T follicular helper cell (primary cell): ENCODE measurements around the gene EVL.
A peak's percentile ranks its signal among the peaks of the same experiment; 100 is the strongest.

Experiments
- DNase-seq: peaks from one replicate; pipeline ENCODE4 v3.0.0-alpha.2; 2020; ENCODE audit warnings: low read depth

EVL gene

DNA sequence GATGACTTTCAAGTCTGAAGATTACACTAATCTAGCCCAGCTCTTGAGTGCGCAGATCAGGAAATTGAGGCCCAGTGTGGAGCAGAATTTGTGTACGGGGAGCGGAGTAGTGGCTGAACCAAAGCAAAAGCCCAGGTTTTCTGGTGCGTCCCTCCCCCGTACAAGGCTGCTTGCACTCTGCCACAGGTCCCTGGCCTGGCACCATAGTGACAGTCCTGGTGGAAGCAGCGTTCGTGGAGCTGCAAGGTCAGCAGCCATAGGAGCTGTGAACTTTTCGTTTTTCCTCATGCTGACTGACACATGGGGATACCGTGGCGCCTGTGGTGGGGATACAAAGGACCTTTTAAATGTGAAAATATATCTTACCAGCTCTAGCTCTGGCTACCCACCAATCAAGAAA lies 1.7 kb downstream of the EVL start:
- DNase-seq = no peak

GRCh38 chr14:100067481-100067880 lies 2.3 kb downstream of the EVL start:
- DNase-seq = no peak

DNA sequence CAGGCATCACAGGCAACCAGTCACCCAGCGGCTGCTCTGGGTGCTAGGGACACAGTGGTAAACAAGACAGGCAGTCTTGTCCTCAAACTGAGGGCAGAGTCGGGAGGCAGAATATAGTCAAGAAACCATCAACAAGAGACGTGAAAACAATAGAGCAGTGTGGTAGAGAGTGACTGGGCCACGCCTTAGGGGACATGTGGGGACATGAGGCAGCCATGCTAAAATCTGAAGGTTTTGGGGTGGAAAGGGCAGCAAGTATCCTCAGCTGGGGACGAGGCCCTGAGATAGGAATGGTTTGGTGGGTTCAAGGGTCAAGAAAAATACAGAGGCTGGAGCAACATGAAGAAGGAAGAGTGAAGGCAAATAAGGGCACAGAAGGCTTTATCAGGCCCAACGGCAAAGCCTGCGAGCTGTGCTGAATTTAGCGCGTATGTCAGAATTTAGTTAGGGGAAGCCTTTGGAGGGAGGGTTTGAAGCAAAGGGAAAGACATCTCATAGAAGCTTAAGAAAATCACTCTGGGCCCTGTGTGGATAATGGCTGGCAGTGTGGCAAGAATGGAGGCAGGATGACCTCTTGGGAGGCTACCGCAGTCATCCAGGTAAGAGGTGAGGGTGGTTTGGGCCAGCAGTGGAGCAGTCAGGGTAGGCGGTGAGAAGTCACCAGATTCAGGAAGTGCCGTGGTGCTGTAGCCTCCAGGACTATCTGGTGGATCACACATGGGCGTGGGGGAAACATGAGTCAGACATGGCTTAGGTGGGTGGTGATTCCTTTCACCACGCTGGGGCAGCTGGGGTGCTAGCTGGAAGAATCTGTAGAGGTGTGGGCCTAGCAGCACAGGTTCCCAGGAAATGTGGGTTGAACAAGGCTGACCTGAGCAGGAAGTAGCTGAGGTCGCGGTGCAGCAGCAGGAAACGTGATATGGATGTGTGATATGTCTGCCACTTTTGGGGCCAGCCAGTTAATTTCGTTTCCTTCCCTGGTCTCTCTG lies 3.0 kb downstream of the EVL start:
- peak; percentile 84 for DNase-seq

- DNase-seq = no peak
These were observed 4.1 kb downstream of the EVL start for GRCh38 chr14:100069161-100069800.

DNA sequence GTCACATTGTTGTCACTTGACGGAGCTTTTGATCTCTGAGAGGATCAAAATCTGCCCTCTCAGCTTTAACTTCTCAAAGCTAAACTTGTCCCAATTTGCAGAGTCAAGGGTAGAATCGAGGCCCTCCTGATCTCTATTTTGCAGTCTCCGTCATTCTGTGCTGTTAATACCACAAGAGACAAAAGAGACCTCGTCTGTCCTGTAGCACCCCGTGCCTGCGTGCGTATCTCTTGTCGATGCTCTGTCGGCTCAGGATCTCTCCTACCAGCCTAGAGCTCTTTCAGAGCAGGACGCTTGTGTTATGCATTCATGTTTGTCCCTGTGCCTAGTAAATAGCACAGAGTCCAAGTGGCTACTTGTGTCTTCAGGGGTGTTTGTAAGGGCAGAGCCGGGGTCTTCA lies 5.1 kb downstream of the EVL start:
- peak; percentile 57 for DNase-seq

GRCh38 chr14:100071545-100071944 lies 6.3 kb downstream of the EVL start:
- no peak for DNase-seq

DNA sequence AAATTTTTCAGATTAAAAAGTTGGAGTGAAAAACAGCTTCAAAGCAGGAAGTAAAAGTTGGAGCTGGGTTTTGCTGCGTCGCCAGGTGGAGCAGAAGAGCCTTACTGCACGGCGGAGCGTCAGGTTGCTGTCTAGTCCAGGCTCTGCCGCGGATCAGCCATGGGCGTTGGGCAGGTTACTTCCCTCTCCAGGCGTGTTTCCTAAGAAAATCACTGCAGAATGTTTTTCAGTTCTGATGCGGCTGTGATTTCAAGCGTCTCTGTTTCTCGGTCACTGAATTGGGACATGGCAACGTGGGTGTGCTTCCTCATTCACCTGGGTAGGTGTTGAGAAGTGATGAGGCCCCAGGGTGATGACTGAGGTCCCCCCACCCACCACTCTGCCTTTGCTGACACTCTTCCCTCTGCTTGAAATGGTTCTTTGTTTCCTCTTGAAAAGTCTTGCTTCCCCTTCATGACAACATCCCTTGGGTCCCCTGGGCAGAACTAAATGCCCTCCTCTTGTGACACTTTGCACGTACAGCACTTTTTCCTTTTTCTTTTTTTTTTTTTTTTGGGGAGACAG lies 7.6 kb downstream of the EVL start:
- peak; percentile 55 for DNase-seq

- no peak for DNase-seq
These were observed 8.6 kb downstream of the EVL start for GRCh38 chr14:100073576-100074430.

DNA sequence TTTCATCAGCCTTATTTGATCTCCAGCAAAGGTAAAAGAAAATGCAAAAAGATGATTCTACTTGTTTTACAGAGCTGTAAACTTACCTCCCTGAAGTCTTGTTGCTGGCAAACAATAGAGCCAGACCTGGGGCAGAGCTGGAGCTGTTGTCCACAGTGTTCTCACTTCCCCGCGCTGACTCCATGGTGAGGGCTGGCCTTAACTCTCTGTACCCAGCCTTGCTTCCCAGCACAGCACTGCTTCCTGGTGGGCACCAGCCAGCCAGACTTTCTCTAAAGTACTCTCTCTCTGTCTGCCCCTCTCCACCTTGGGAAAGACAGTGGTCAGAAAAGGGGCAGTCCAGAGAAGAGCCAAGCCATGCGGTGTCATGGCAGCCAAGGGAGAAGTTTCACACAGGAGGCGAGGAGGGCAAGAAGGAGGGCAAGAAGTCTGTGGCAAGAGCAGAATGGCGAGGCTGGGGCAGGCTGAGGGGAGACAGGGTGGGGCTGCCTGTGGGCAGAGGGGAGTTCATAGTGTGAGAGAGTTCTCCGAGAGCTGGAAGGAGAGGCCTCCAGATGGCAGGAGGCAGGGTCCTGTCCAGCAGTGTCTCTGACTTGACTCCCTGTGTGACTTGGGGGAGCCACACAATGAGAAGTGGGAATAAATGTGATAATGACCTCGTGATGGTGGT lies 9.3 kb downstream of the EVL start:
- no peak for DNase-seq

GRCh38 chr14:100075681-100076080 lies 10.5 kb downstream of the EVL start:
- no peak for DNase-seq

- no peak for DNase-seq
These were observed 10.9 kb downstream of the EVL start for GRCh38 chr14:100076133-100076532.

- DNase-seq = no peak
These were observed 11.4 kb downstream of the EVL start for GRCh38 chr14:100076606-100077005.

GRCh38 chr14:100077441-100077840 lies 12.2 kb downstream of the EVL start:
- no peak for DNase-seq

DNA sequence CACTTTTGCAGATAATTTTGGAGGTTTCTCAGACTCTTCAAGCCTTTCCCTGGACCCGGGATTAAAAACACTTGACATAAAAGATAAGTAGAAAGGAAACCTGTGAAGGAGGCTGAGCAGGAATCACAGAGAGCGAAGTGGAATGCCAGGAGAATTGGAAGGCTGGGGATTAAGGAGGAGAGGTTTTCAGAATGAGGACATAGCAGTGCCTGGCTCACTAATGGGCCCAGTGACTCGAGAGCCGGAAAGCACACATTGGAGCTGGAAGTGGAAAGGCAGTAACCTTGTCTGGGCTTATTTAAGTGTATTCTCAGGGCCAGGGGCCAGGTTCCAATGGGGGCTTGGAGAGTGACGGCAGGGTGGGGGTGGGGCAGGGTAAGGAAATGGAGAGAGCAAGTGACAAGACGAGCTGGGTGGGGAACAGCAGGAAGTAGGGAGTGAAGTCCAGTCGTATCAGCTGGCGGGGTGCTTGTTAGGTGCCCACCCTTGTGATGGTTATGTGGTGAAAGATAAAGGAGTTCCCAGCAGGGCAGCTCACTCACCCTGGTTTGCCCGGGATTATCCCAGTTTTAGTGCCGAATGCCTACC lies 13.1 kb downstream of the EVL start:
- DNase-seq = no peak

GRCh38 chr14:100078997-100079725 lies 13.9 kb downstream of the EVL start:
- peak; percentile 89 for DNase-seq

DNA sequence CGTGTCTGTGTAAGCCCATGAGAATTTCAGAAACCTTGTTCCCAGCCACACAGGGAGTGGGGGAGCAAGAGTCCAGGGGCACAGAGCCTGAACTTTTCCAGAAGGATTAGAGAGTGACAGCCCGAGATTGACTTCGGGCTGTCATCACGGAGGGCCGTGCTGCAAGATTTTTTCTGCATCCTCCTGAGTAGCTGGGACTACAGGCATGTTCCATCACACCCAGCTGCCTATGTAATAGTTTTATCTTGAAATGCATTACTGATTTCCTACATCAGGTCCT lies 14.4 kb downstream of the EVL start:
- no peak for DNase-seq

- DNase-seq = no peak
These were observed 15.0 kb downstream of the EVL start for GRCh38 chr14:100080206-100080605.

DNA sequence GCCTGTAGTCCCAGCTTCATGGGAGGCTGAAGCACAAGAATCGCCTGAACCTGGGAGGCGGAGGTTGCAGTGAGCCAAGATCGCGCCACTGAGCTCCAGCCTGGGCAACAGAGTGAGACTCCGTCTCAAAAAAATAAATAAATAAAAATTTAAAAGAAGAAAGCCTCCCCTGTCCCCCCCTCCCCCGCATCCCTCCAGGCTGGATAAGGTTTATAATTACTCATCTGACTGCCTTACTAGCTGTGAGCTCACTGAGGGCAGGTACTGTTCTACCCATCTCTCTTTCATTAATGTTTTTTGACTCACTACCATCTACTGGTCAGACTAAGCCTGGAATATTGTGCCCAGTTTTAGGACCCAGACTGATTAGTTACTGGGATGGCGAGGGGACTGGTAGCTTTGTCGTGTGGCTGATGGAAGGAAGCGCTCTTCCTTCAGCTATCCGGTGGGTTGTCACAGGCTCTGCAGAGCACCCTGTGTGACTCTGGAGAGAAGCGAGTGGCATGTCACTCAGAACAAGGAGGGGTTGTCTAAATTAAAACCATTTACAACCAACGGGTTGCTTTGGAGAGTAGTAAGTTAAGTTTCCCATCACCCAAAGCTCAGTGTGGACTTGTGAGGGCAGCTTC lies 16.9 kb downstream of the EVL start:
- no peak for DNase-seq

DNA sequence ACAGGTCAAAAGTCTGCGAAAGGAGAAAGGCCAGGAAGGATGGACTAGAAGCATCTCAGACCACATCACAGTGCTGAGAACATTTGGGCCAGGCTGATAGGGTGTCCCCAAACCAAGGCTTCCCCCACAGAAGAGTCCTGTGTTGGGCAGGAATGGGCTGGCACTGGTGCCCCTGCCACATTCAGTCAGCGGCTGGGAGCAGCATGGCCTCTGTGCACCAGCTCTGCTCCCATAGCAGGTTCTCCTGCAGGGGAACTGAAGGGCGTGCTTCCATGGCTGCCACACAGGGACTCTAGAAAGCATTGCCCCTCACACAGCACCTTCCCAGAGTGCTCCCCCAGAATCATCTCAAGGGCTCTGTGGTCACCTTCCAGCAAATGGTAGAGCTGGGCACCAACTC lies 17.5 kb downstream of the EVL start:
- DNase-seq = no peak

DNA sequence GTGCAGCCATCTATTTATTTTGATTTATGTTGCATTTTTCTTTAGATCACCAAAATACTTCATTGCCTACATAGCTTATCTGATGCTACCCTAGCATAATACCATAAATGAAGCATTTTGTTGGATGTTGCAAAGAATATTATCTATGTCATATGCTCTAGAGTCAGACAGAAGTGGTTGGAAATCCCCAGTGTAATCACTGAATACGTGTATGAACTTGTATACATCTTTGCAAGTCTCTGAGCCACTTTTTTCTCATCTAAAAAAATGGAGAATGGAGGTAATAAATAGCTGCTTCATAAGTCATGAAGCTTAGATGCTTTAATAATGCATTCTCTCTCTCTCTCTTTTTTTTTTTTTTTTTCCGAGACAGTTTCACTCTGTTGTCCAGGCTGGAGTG lies 18.5 kb downstream of the EVL start:
- DNase-seq = no peak
